IMR-90 (cell line): ENCODE measurements around the gene PRKCE.

Source experiments
- CEBPB ChIP-seq: IDR thresholded peaks from 2 replicates; pipeline ENCODE4 v1.6.1; 2012; ENCODE audit warnings: low read depth, low read length, improper control_type of control experiment
- CHD1 ChIP-seq: IDR thresholded peaks from 2 replicates; pipeline ENCODE4 v1.6.1; 2012; ENCODE audit warnings: low read depth, low read length, improper control_type of control experiment
- CTCF ChIP-seq: conservative IDR thresholded peaks from 2 replicates; pipeline ENCODE4 v1.5.1; 2012; ENCODE audit warnings: mild to moderate bottlenecking, low read depth, low read length, improper control_type of control experiment
- ELK1 ChIP-seq: fragments of 150-350 bp; IDR thresholded peaks from 2 replicates; pipeline ENCODE4 v1.6.1; 2016; ENCODE audit warnings: low read depth, mild to moderate bottlenecking, low read length, moderate library complexity, borderline replicate concordance
- POLR2A ChIP-seq: IDR thresholded peaks from 2 replicates; pipeline ENCODE4 v1.6.1; 2012; ENCODE audit warnings: mild to moderate bottlenecking, low read depth, low read length
- RAD21 ChIP-seq: IDR thresholded peaks from 2 replicates; pipeline ENCODE4 v1.6.1; 2012; ENCODE audit warnings: low read length, improper control_type of control experiment
- RFX5 ChIP-seq: IDR thresholded peaks from 2 replicates; pipeline ENCODE4 v1.8.0; 2012; ENCODE audit warnings: low read depth, mild to moderate bottlenecking, low read length, moderate library complexity

DNA sequence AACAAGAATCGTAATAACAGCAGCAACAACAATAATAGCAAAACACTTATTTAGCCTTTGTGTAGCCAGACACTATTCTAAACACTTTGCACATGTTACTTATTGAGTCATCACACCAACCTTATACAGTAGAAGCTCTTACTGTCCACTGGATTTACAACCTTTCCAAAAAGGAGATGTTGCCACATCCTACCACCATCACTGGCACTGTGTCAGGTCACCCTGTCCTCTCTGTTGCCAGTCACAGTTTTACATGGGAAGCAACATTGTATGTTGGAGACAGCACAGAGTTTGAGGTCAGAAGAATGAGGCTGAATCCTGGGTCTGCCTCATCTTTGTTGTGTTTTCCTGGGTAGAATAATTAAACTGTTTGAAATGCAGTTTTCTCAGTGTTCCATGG lies 444.4 kb downstream of the PRKCE start:
- no peak for TF ChIP-seq POLR2A
- TF ChIP-seq RFX5: no peak
- no peak for TF ChIP-seq CTCF
- TF ChIP-seq RAD21: no peak
- no peak for TF ChIP-seq ELK1
- peak; percentile 77 for TF ChIP-seq CEBPB
- TF ChIP-seq CHD1: no peak
